ENCODE data around the gene ARHGAP33. TPM values are rescaled to one million over a fixed set of nuclear protein-coding genes. Genes with fewer than 3 reads are reported as not detected.
A peak's percentile ranks its signal among the peaks of the same experiment; 100 is the strongest.

The ARHGAP33 gene
- total RNA-seq = 8.8 TPM
- long read RNA-seq, partial matches to known transcripts = 1 of 1 reads
- long read RNA-seq, other reads (novel, unspliced or antisense) = 0 of 1 reads

DNA sequence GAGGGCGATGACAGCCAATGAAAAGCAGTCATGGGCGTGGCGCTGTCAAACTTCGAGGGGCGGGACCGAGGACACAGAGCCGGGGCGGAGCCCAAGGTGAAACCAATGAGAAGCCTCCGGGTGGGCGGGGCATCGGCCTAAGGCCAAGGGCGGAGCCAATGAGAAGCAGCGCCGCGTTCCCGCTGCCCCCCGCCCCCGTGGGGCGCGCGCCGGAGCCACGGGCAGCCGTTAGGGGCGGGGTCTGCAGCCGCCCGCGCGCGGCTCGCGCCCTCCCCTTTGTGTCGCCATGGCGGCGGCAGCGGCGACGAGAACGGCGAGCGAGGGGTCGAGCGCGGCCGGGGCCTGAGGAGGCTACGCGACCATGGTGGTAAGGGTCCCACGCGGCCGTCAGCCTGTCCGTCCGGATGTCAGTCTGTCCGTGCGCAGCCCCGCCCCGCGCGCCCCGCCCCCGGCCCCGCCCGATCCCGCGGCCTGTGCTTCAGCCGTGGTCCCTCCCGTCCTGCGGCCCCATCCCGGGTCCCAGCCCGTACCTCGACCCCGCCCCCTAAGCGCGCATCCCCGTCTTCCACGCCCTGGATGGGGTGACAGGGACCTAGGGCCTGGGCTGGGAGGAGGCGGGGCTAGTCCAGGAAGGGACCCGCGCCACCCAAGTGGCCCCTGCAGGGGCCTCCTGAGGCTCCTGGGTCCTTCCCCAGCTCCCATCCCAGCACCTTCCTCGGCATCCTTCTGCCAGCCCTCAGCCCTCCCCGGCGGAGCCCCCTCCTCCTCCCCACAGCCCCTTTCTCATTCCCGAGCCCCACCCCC is at the start of gene ARHGAP33:
Gene ARHGAP33 (plus strand): TSS at position 267 of the 804 bp plus-strand sequence. CDS start 95 bp downstream, at position 362.
- DNase-seq (ENCODE audit: low spot score) = peak; percentile 99
- intact Hi-C loops (cut with DNase I) = loop anchor here (10.0 kb wide), 1 partner anchor 89 kb away; the partner anchor contains the start of gene APLP1

GRCh38 chr19:35727053-35727955 is 48.1 kb upstream of the ARHGAP33 start:
- no peak for DNase-seq (ENCODE audit: low spot score)
- intact Hi-C loops (cut with DNase I) = no loop called here

DNA sequence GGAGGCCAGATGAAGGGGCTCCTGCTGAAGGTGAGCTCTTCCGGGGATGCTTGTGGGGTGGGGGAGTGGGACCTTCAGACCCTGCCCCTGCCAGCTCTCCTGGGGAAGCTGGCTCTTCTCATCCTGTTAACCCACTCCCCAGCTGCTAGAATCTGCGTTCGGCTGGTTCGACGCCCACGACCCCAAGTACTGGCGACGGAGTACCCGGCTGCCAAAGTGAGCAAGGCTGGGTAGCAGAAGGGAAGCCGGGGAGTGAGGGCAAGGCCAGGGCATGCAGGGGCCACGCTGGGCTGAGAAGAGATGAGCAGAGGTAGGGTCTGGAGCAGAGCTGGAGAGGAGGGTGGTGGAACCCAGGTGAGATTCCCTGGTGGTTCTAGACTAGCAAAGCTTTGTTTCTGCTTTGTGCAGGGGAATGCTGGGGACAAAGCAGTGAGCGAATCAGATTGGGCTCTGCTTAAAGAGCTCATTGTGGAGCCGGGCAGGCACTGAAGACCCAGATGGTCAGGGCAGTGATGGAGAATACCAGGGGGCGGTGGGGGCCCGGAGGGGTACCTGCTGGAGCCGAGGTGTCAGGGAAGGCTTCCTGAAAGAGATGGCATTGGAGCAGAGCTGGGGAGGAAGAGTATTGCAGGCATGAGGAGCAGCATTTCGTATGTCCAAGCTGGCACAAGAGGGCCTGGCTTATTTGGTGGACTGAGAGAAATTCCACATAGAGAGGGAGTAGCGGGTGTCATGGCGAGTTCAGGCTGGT is 47.2 kb upstream of the ARHGAP33 start:
- DNase-seq (ENCODE audit: low spot score) = no peak
- intact Hi-C loops (cut with DNase I) = no loop called here

DNA sequence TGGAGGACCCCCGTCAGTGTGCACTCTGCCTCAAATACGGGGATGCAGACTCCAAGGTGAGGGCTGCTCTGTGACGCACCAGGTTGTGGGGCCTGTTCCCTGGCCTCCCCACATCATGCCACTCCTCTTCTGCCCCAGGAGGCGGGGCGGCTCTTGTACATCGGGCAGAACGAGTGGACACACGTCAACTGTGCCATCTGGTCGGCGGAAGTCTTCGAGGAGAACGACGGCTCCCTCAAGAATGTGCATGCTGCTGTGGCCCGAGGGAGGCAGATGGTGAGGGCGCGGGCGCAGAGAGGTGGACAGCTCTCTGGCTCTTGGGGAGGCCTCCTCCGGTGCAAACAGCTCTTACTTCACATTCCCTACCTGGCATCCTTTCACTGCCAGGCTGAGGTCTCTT is 46.3 kb upstream of the ARHGAP33 start:
- no peak for DNase-seq (ENCODE audit: low spot score)
- intact Hi-C loops (cut with DNase I) = no loop called here

DNA sequence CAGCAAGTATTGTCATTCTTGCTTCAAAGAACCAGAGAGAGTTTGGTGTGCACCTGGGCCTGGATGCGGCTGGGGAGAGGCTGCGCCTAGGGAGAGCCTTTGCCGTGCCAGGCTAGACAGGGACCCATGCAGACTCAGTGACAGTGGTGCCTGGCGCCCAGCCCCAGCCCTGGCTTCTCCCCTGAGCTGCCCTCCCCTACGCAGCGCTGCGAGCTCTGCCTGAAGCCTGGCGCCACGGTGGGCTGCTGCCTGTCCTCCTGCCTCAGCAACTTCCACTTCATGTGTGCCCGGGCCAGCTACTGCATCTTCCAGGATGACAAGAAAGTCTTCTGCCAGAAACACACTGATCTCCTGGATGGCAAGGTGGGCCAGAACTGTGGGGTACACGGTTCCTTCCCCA is 45.6 kb upstream of the ARHGAP33 start:
- no peak for DNase-seq (ENCODE audit: low spot score)
- intact Hi-C loops (cut with DNase I) = no loop called here

GRCh38 chr19:35730326-35730725 is 45.0 kb upstream of the ARHGAP33 start:
- intact Hi-C loops (cut with DNase I) = no loop called here
- no peak for DNase-seq (ENCODE audit: low spot score)

DNA sequence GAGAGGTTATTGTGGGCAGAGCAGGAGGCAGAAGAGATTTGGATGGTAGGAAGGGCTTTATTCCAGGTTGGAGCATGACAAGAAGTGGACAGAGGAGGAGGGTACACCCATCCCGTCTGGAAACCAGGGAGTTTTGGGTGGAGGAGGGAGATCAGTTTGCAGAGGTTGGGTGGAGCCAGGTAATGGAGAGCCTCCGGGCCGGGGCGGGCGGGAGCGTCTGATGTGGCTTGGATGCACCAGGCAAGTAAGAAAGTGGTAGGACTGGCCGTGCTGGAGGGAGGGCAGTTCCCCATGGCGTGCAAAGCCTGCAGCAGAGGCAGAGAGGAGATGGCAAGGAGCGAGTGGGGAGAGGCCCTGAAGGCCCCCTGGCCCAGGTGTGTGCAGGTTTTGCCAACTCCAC is 44.0 kb upstream of the ARHGAP33 start:
- intact Hi-C loops (cut with DNase I) = no loop called here
- no peak for DNase-seq (ENCODE audit: low spot score)

- intact Hi-C loops (cut with DNase I) = no loop called here
- DNase-seq (ENCODE audit: low spot score) = no peak
These were observed 43.5 kb upstream of the ARHGAP33 start for GRCh38 chr19:35731779-35732405.

- DNase-seq (ENCODE audit: low spot score) = no peak
- intact Hi-C loops (cut with DNase I) = no loop called here
These were observed 42.7 kb upstream of the ARHGAP33 start for GRCh38 chr19:35732540-35733179.

DNA sequence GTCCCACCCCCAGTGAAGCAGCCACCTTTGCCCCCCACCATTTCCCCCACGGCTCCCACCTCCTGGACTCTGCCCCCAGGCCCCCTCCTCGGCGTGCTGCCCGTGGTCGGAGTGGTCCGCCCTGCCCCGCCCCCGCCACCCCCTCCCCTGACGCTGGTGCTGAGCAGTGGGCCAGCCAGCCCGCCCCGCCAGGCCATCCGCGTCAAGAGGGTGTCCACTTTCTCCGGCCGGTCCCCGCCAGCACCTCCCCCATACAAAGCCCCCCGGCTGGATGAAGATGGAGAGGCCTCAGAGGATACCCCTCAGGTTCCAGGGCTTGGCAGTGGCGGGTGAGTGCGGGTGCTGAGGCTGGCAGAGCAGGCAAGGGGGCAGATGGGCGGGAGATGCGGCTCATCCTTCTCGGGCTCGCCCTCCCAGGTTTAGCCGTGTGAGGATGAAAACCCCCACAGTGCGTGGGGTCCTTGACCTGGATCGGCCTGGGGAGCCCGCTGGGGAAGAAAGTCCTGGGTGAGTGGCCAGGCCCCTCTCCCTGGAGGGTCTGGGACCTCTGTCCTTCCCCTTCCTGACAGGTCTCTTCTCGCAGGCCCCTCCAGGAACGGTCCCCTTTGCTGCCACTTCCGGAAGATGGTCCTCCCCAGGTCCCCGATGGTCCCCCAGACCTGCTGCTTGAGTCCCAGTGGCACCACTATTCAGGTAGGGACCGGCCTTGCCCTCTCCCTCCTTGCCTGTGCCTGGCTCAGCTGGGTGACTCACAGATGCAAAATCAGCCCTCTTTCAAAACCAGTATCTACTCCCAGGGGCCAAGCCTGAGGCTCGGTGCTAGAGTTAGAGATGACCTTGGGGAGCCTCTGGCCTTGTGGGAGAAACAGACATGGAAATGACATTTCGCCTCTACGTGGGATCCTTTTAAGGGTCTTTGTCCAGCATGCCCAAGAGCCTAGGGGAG is 41.9 kb upstream of the ARHGAP33 start:
- intact Hi-C loops (cut with DNase I) = no loop called here
- no peak for DNase-seq (ENCODE audit: low spot score)

GRCh38 chr19:35734273-35734672 is 41.1 kb upstream of the ARHGAP33 start:
- DNase-seq (ENCODE audit: low spot score) = no peak
- intact Hi-C loops (cut with DNase I) = no loop called here

DNA sequence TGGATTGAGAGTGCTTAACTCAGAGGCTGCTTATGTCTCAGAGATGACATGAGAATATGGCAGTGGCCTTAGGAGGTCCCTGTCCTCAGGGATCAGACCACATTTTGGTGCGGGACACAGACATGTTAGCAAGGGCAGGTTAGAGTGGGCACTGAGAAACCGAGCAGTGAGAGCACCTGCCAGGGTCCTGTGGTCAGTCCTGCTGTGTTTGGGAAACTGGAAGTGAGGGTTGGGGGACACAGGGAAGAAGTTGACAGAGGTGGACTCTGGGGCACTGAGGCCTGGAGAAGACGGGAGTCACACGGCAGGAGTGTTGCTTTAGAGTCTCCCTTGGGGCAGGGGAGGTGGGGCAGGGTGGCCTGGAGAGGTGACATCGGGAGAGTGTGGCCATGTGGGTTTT is 40.5 kb upstream of the ARHGAP33 start:
- no peak for DNase-seq (ENCODE audit: low spot score)
- intact Hi-C loops (cut with DNase I) = no loop called here

GRCh38 chr19:35736913-35737886 is 38.2 kb upstream of the ARHGAP33 start:
- intact Hi-C loops (cut with DNase I) = no loop called here
- DNase-seq (ENCODE audit: low spot score) = no peak

DNA sequence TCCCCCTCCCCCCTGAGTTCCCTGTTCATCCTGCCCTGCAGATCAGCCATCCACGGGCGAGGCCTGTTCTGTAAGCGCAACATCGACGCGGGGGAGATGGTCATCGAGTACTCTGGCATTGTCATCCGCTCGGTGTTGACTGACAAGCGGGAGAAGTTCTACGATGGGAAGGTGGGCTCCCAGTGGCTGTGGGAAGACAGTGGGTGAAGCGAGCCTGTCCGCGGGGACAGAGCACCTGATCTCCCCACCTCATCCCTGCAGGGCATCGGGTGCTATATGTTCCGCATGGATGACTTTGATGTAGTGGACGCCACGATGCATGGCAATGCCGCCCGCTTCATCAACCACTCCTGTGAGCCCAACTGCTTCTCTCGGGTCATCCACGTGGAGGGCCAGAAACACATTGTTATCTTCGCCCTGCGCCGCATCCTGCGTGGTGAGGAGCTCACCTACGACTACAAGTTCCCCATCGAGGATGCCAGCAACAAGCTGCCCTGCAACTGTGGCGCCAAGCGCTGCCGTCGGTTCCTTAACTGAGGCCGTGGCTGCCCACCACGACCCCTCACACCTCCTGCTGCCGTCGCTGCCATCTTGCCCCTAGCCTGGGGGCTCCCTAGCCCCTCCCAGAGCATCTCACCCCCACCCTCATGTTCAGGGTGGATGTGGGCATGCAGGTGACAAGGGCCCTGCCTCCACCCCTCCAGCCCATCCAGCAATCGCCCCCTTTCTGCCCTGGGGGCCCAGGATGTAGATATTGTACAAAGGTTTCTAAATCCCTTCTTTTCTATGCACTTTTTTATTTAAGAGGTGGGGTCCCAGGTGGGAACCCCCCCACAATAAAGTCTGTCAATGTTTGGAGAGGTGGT is 37.1 kb upstream of the ARHGAP33 start:
- intact Hi-C loops (cut with DNase I) = no loop called here
- no peak for DNase-seq (ENCODE audit: low spot score)

DNA sequence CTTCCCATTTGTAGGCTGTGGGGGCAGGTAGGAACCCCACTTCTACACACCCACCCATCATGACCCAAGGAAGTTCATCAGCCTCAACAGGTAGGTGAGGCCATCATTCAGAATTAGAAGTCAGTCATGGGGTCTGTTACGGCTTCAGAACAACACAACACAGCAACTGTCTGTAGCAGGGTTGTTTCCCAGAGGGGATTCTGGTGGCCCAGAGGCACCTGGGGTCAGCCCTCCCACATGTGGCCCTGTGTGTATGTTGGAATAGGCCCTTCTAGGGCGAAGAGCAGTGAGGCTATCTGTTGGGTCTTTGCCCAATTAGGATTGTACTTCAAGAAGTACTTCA is 36.5 kb upstream of the ARHGAP33 start:
- no peak for DNase-seq (ENCODE audit: low spot score)
- intact Hi-C loops (cut with DNase I) = no loop called here
